K562 (cell line): Measurements from ENCODE around the gene ACOT7. TPM values are rescaled to one million over a fixed set of nuclear protein-coding genes. Genes with fewer than 3 reads are reported as not detected.

Experiments used
- CHD1 ChIP-seq: fragments of 200-600 bp; sonication (generic); IDR thresholded peaks from one replicate; pipeline ENCODE4 v1.6.1; 2012; ENCODE audit warnings: mild to moderate bottlenecking, moderate library complexity, low read length, inconsistent platforms
- CXXC5 ChIP-seq: fragments of 250-450 bp; sonication (Bioruptor Pico); IDR thresholded peaks from 2 replicates; pipeline ENCODE4 v1.8.0; 2022; ENCODE audit warnings: inconsistent platforms, mild to moderate bottlenecking, moderate library complexity
- E2F6 ChIP-seq, 2 experiments: IDR thresholded peaks; 2 replicates each; pipeline ENCODE4 v1.6.1; 2011; ENCODE audit warnings: borderline replicate concordance in 1 of 2, control low read depth in 1 of 2, low read depth in 1 of 2, low read length in 1 of 2, mild to moderate bottlenecking in 1 of 2, mixed read lengths in 1 of 2, moderate library complexity in 1 of 2; ENCODE audit not compliant: insufficient read depth in 1 of 2, insufficient read length in 1 of 2, poor library complexity in 1 of 2, severe bottlenecking in 1 of 2; ENCODE audit errors: extremely low read depth in 1 of 2
- EZH2 ChIP-seq: IDR thresholded peaks from 2 replicates; pipeline ENCODE4 v1.6.1; 2012; ENCODE audit warnings: low read depth, mild to moderate bottlenecking, inconsistent platforms, low read length, borderline replicate concordance
- FOXJ2 ChIP-seq: fragments of 200-800 bp; sonication (Bioruptor generic); IDR thresholded peaks from 2 replicates; pipeline ENCODE4 v1.6.1; 2016; ENCODE audit warnings: missing genetic modification characterization, missing compliant biosample characterization
- KLF16 ChIP-seq: IDR thresholded peaks from 2 replicates; pipeline ENCODE4 v1.6.1; 2016; ENCODE audit warnings: antibody characterized with exemption
- MCM2 ChIP-seq: fragments of 450-650 bp; IDR thresholded peaks from 2 replicates; pipeline ENCODE4 v1.6.1; 2017; ENCODE audit warnings: low read depth, mild to moderate bottlenecking
- MTF1 ChIP-seq: fragments of 250-450 bp; sonication (Bioruptor Pico); IDR thresholded peaks from 2 replicates; pipeline ENCODE4 v1.9.0; 2021; ENCODE audit warnings: moderate library complexity, mild to moderate bottlenecking, inconsistent platforms, borderline replicate concordance
- NELFE ChIP-seq: IDR thresholded peaks from 2 replicates; pipeline ENCODE4 v1.6.1; 2011; ENCODE audit warnings: mild to moderate bottlenecking; ENCODE audit not compliant: insufficient read depth, insufficient read length
- NFATC3 ChIP-seq: fragments of 450-650 bp; IDR thresholded peaks from 2 replicates; pipeline ENCODE4 v1.6.1; 2017; ENCODE audit warnings: mild to moderate bottlenecking
- NFIC ChIP-seq: fragments of 450-650 bp; IDR thresholded peaks from 2 replicates; pipeline ENCODE4 v1.6.1; 2017; ENCODE audit warnings: mild to moderate bottlenecking, inconsistent platforms
- POLR3G ChIP-seq: IDR thresholded peaks from 2 replicates; pipeline ENCODE4 v1.6.1; 2011; ENCODE audit not compliant: insufficient read length, insufficient replicate concordance; ENCODE audit errors: extremely low read depth
- RBM15 ChIP-seq: fragments of 200-400 bp; formaldehyde crosslinking; IDR thresholded peaks from 2 replicates; pipeline ENCODE4 v1.6.1; 2018; ENCODE audit warnings: mild to moderate bottlenecking, low read length, moderate library complexity; ENCODE audit not compliant: insufficient read depth
- SRSF1 ChIP-seq: fragments of 200-400 bp; formaldehyde crosslinking; IDR thresholded peaks from 2 replicates; pipeline ENCODE4 v1.6.1; 2017; ENCODE audit warnings: mild to moderate bottlenecking, low read depth, low read length, moderate library complexity
- SRSF7 ChIP-seq: fragments of 200-400 bp; formaldehyde crosslinking; optimal IDR thresholded peaks from 2 replicates; pipeline ENCODE3; 2017; ENCODE audit warnings: mild to moderate bottlenecking, low read depth, low read length
- STAT5A ChIP-seq: IDR thresholded peaks from 2 replicates; pipeline ENCODE4 v1.6.1; 2012; ENCODE audit warnings: low read length, inconsistent platforms, borderline replicate concordance
- TCF3 ChIP-seq: sonication (generic); formaldehyde crosslinking; IDR thresholded peaks from 2 replicates; pipeline ENCODE4 v1.4.0; 2020; ENCODE audit warnings: mild to moderate bottlenecking, missing genetic modification reagents
- TFAP4 ChIP-seq: sonication (generic); formaldehyde crosslinking; IDR thresholded peaks from 2 replicates; pipeline ENCODE4 v1.8.0; 2022; ENCODE audit warnings: missing genetic modification reagents, mild to moderate bottlenecking, moderate library complexity, borderline replicate concordance
- THAP7 ChIP-seq: fragments of 250-450 bp; sonication (Bioruptor Pico); IDR thresholded peaks from 2 replicates; pipeline ENCODE4 v1.5.0; 2021
- ZBTB17 ChIP-seq: fragments of 450-650 bp; formaldehyde crosslinking; IDR thresholded peaks from 2 replicates; pipeline ENCODE4 v1.4.0; 2020; ENCODE audit warnings: mild to moderate bottlenecking
- ZNF133 ChIP-seq: fragments of 250-450 bp; sonication (Bioruptor Pico); IDR thresholded peaks from 2 replicates; pipeline ENCODE4 v1.4.0; 2020; ENCODE audit warnings: mild to moderate bottlenecking
- ZNF311 ChIP-seq: fragments of 250-450 bp; sonication (Bioruptor Pico); IDR thresholded peaks from 2 replicates; pipeline ENCODE4 v1.4.0; 2020; ENCODE audit warnings: mild to moderate bottlenecking, moderate library complexity
- ZNF408 ChIP-seq: fragments of 250-450 bp; sonication (Bioruptor Pico); IDR thresholded peaks from 2 replicates; pipeline ENCODE4 v1.4.0; 2020; ENCODE audit warnings: low read depth, mild to moderate bottlenecking, moderate library complexity
- ZNF655 ChIP-seq: fragments of 250-450 bp; sonication (Bioruptor Pico); IDR thresholded peaks from 2 replicates; pipeline ENCODE4 v1.5.0; 2021
- ZSCAN29 ChIP-seq: fragments of 450-650 bp; IDR thresholded peaks from 2 replicates; pipeline ENCODE4 v1.6.1; 2017
- polyA plus RNA-seq, 8 experiments: library from polyadenylated mRNA; depleted of rRNA in 4 of 8; stranded (reverse) in 5 of 8; unstranded in 3 of 8; fragments of >200 nt; fragmentation: Nextera tagmentation in 2 of 8; fragmentation: Illumina TruSeq in 1 of 8; extraction: Ambion mirVana in 2 of 8; extraction: Trizol in 1 of 8; gene quantifications; 2 replicates each; pipeline versions ENCODE4 v1.2.1 to v1.2.3, GENCODE V29; 2011 to 2014; ENCODE audit warnings: inconsistent platforms in 1 of 8, missing spikeins in 1 of 8
- total RNA-seq, 7 experiments: library from RNA; depleted of rRNA in 6 of 7; stranded (reverse); fragments of >200 nt in 6 of 7; fragmentation: Illumina TruSeq in 2 of 7; extraction: Trizol in 2 of 7; gene quantifications; 2 replicates each; pipeline versions ENCODE4 v1.2.1 to v1.2.3, GENCODE V29; 2011 to 2021; ENCODE audit warnings: low replicate concordance in 1 of 7

ACOT7 gene
- total and polyA plus RNA-seq, 9 of the 15 experiments (the other 6 are each of a cell fraction or from before 2014, with no cell fraction given) = 7.0 to 92.6 (median 37.2) TPM

GRCh38 chr1:6245086-6245868, 148.3 kb downstream of the ACOT7 start (continued):
- TF ChIP-seq SRSF1 (no peak), RBM15 (0 out of 2 replicates have a peak, but pooled peaks have one; percentile 29), KLF16 (no peak), POLR3G (no peak), MCM2 (no peak), NFATC3 (no peak), ZNF311 (CRISPR knock-in tag) (no peak), FOXJ2 (no peak), THAP7 (CRISPR knock-in tag) (no peak), CHD1 (no peak), SRSF7 (no peak), ZBTB17 (CRISPR knock-in tag) (peak; percentile 75), CXXC5 (CRISPR knock-in tag) (peak; percentile 90), TCF3 (CRISPR knock-in tag) (peak; percentile 60), NELFE (no peak), ZNF655 (no peak), STAT5A (no peak), ZNF133 (CRISPR knock-in tag) (no peak), TFAP4 (CRISPR knock-in tag) (peak; percentile 92), NFIC (peak; percentile 69), ZSCAN29 (no peak), EZH2 (no peak), ZNF408 (CRISPR knock-in tag) (no peak), E2F6 (IDR thresholded peaks at IDR 0.05; ENCODE audit: borderline replicate concordance in 1 of 2, extremely low read depth in 1 of 2, insufficient read depth in 1 of 2, insufficient read length in 1 of 2, low read depth in 1 of 2, low read length in 1 of 2, poor library complexity in 1 of 2, severe bottlenecking in 1 of 2) (peak in 1 of 2 experiments; percentile 57), MTF1 (CRISPR knock-in tag) (no peak)
